ENCODE results near the gene TMEM140.

- TF ChIP-seq CTCF (IDR thresholded peaks at IDR 0.05) (no peak), POLR2AphosphoS5 (IDR thresholded peaks at IDR 0.05) (no peak), POLR2A (IDR thresholded peaks at IDR 0.05) (no peak), EP300 (IDR thresholded peaks at IDR 0.05; ENCODE audit: low read depth) (no peak)
These were observed 10.3 kb downstream of the TMEM140 start for GRCh38 chr7:135158141-135158655.
